HG03139 (cell line): ENCODE results near the gene NPEPPS.

Experiments
- ATAC-seq: cut with Tn5 transposase; IDR thresholded peaks from one replicate; pipeline ENCODE4 v1.9.1; 2021; ENCODE audit not compliant: unreplicated experiment

NPEPPS gene

DNA sequence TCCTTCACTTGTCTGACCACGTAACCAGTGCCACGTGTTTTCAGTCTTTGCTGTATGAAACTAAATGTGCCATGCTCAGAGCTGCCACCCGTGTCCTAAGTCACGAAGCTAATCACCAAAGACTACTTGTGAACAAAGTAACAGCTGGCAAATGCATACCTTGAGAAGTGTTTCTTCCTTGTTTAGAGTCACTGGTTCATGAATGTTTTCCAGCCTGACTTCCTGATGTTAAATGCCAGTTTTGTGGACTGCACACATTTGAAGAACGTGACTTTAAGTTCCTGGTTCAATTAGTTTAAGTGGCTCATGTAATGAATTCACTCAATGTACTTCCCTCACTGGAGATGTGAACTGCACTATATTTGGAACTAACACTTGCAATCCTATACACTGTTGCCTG lies 98.9 kb downstream of the NPEPPS start:
- ATAC-seq: no peak

DNA sequence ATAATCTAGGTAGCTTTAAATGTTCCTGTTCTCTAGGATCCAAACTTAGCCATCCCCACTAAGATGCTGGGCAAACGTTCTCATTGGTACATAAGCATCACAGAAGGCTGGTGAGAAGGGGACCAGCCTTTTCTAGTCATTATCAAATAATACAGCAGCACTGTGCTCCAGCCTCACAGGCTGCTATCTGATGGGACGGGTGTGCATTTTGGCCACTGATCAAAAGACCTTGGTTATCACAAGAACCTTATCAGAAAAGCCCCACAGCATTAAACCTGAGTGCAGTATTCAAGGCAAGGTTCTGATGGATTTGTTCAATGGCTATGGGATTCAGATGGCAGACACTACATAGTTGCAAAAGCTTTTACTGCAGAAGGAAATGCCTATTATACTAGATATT lies 99.7 kb downstream of the NPEPPS start:
- no peak for ATAC-seq

DNA sequence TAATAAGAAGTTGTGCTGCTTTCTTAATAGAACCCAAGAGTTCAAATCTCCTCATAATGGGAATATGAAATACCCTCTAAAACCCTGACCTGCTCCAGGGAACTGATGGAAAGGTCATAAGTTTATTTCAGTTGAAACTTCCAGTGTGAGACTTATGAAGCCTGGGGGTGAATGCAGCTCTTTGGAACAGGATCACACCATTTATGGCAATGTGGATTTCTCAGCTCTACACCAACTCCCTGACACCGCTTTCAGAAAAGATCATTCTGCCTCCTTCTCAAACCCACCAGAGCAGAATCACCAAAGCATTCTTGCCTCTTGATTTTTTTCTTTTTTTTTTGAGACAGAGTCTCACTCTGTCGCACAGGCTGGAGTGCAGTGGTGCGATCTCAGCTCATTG lies 102.1 kb downstream of the NPEPPS start:
- no peak for ATAC-seq

- ATAC-seq: no peak
Measured at GRCh38 chr17:47633996-47634395, 103.1 kb downstream of the NPEPPS start.

DNA sequence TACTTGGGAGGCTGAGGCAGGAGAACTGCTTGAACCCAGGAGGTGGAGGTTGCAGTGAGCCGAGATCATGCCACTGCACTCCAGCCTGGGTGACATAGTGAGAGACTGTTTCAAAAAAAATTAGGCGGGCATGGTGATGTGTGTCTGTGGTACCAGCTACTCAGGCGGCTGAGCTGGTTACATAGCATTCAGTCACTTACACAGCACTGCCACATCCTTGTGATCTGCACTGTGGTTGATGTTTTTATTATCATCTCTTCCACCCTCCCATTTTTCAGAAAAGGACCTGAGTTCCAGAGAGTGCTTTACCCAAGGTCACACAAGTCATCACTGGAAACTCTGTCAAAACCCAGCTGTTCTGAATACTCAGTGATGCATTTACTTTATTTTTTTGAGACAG lies 104.0 kb downstream of the NPEPPS start:
- no peak for ATAC-seq

GRCh38 chr17:47635734-47636133 lies 104.8 kb downstream of the NPEPPS start:
- no peak for ATAC-seq

DNA sequence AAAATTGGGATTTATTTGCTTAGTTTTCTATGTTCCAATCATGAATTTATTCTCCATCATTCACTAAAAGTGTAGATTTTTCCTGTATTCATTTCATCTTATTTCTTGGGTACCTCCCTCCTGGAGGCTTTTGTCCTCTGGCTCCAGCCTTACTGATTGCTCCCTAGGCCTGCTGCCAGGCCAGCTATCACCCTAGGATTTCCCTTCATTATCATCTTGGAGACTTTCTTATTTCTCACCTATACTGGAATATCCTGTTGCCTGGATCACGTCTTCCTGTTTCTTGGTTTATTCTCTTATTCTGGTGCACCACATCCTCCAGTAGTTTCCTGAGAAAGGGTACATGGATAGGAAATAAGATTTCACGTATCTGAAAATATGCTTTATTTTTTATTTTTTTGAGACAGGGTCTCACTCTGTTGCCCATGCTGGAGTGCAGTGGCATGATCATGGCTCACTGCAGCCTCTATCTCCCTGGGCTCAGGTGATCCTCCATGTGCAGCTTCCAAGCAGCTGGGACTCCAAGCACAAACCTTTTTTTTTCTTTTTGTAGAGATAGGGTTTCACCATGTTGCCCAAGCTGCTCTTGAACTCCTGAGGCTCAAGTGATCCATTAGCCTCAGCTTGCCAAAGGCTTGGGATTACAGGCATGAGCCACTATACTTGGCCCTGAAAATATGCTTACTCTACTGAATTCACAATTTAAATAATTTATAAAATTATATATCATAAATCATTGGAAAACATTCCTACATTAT lies 105.5 kb downstream of the NPEPPS start:
- no peak for ATAC-seq

GRCh38 chr17:47638903-47639302 lies 108.0 kb downstream of the NPEPPS start:
- ATAC-seq: no peak

DNA sequence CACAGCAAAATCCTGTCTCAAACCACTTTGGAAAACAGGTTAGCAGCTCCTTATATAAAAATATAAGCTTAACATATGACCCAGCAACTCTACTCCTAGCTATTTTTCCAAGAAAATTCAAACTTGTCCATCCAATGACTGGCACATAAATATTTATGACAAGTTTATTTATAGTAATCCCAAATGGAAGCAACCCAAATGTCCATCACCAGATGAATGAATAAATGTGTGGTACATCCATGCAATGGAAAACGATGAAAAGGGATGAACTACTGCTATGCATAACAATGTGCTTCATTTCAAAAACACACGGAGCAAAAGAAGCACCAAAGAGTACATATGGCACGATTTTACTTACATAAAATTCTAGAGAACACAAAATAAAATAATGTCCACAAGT lies 109.2 kb downstream of the NPEPPS start:
- ATAC-seq: no peak

GRCh38 chr17:47641202-47641601 lies 110.3 kb downstream of the NPEPPS start:
- no peak for ATAC-seq

DNA sequence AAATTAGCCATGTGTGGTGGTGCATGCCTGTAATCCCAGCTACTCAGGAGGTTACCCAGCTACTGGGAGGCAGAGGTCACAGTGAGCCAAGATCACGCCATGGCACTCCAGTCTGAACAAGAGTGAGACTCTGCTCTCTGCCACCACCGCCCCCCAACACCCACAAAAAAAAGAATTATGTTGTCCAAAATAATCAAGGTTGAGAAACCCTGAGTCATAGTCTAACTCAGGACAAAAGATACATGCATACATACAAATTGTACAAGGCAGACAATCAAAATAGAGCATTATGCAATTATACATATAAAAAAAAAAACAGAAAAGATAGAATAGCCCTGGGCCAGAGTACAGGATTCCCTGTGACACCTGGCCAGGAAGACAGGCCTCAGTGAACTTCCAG lies 112.2 kb downstream of the NPEPPS start:
- ATAC-seq: no peak

DNA sequence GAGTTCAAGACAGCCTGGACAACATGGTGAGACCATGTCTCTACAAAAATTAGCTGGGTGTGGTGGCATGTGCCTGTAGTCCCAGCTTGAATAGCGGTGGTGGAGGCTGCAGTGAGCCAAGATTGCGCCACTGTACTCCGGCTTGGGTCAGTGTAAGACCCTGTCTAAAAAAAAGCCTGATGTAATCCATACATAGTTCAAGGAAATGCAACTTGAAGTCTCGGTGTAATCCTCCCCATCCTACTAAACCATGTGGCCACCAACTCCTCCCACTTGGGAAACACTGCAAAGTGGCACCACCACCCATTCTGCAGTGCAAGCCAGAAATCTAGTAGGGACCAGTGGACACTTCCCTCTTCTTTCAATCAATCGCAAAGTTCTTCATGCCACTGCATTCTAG lies 113.4 kb downstream of the NPEPPS start:
- ATAC-seq: no peak

DNA sequence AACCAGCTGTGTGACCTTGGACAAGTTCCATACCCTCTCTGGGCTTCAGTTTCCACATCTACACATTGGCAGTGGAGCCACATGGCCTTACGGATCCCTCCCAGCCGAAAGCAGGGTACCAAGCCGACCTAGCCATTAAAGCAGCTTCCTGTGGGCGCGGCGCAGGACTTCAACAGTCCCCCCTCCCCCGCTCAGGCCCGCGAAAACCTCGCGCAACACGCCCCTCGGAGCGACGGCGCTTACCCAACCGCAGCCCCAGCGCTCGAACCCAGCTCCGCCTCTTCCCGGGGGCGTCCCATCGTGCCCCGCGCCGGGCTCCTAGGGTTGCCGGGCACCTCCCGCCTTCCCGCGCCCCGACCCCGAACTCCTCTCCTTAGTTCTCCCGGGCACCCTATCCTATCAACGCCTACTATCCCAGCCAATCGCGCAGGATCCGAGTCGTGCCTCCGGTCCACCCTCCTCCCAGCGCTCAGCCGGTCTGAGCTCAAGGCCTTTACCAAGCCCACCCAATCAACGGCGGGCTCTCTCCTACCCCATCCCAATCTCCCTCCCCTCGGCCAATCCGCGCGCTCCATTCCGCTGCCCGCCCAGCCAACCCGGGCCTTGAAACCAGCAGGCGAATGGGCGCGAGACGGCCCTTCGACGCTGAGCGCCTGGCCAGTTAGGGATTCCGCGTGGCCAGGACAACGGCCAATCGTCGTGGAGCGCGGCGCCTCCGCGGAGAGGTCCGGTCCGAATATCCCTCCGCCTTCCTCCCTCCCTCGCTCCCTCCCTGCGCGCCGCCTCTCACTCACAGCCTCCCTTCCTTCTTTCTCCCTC lies 118.5 kb downstream of the NPEPPS start, which contains the start of gene KPNB1:
KPNB1 (plus strand) TSS at position 767 of the 819 bp plus-strand sequence. CDS start 326 bp downstream, outside the sequence.
- ATAC-seq: peak; percentile 79

DNA sequence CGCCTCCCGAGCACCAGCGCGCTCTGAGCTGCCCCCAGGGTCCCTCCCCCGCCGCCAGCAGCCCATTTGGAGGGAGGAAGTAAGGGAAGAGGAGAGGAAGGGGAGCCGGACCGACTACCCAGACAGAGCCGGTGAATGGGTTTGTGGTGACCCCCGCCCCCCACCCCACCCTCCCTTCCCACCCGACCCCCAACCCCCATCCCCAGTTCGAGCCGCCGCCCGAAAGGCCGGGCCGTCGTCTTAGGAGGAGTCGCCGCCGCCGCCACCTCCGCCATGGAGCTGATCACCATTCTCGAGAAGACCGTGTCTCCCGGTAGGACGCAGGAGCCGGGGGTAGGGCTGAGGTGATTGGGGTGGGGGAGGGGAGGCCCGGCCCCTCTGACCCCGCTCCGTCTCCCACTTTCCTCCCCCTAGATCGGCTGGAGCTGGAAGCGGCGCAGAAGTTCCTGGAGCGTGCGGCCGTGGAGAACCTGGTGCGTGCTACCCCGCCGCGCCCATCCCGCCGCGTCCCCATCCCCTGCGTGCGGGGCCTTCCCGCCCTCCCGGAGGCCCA lies 119.1 kb downstream of the NPEPPS start:
- ATAC-seq: no peak

DNA sequence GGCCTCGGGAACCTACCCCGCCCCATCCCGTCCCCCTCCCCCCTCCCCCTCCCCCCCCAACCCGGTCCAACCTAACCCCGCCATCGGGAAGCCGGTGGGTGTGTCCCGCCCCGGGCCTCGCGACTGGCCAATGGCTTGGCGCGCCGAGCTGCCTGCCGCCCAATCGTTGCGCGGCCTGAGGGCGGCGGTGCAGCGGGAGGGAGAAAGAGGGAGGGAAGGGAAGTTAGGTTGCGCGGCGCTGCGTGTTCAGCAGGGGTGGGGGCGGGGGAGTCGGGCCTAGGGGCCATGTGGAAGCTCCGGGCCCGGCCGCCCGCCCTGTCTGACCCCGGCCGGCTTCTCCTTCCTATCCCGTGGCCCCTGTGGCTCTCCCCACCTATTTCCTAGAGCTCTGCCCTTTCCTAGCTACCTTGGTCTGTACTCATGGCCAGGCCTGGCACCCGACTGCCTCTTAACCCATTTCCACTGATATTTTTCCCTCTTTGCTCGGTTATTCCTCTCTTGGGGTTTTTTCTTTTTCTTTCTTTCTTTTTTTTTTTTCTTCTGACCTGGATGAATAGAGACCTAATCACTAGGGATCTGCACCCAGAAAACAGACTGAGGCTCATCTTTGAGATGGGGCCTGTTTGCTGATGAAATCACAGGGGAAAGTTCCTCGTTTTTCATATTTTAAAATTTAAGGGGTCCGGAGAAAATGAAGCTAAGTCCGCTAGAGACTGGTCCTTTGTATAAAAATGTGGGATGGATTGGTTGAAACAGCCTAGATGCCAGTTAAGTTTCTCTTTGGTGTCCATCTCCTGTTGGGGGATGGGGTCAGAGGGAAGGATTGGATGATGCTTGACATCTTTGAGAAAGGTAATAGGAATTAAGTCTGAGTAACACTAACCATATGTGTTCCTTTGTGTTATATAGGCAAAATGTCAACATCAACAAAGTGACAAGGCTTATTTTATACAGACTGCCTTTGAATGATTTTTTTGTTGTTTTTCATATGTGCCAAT lies 119.9 kb downstream of the NPEPPS start:
- peak; percentile 41 for ATAC-seq

DNA sequence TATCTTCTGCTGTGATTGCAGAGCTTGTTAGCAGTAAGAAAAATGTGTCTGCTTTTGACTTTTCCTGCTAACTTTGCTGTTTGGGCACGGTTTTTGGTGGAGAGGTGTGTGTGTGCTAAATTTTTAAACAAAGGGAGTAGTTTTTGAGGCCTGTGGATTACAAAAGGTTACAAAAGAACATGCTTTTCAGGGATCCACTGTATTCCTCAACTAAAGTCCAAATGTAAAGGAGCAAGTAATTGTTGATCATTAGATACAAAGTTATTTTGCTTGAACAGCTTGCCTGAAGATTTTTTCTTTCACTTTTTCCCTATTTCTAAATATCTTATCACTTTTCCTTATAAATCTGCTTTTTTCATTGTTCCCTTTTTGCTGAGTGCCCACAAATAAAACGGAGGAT lies 120.8 kb downstream of the NPEPPS start:
- ATAC-seq: no peak

DNA sequence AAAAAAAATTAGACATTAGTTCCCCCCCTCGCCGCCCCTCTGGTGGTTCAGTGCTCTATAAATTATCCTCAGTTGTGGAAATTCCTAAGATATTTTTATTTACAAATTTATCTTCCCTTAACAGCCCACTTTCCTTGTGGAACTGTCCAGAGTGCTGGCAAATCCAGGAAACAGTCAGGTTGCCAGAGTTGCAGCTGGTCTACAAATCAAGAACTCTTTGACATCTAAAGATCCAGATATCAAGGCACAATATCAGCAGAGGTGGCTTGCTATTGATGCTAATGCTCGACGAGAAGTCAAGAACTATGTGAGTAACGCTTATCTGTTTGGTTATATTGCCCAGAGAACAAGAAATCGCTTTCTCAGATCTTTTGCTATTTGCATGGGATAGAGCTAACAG lies 121.7 kb downstream of the NPEPPS start:
- no peak for ATAC-seq

GRCh38 chr17:47653442-47653841 lies 122.5 kb downstream of the NPEPPS start:
- ATAC-seq: no peak

DNA sequence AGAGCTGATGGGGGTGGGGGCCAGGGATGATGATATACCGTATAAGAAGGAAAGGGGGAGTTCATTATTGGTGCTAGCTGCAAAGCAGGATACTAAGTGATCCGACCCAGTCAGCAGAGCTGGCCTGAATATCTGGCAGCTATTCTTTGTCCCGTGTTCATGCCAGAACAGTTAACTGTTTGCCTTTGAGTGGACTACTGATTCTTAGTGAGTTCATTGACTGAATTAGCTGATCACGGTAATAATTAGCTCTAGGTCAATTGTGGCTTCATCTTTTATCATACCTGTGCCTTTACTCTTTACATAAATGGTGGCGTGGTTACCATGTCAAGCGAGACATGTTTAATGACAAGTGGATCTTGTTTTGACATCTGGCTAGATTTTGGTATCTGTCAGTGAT lies 124.1 kb downstream of the NPEPPS start:
- ATAC-seq: no peak

GRCh38 chr17:47660064-47660492 lies 129.2 kb downstream of the NPEPPS start:
- ATAC-seq: peak; percentile 49
